ENCODE measurements around the gene PWWP2B. TPM values are rescaled to one million over a fixed set of nuclear protein-coding genes. Genes with fewer than 3 reads are reported as not detected.

PWWP2B gene
- total and polyA plus RNA-seq, 5 experiments from 2014 or later: 1.2 to 10.2 (median 2.9) TPM

DNA sequence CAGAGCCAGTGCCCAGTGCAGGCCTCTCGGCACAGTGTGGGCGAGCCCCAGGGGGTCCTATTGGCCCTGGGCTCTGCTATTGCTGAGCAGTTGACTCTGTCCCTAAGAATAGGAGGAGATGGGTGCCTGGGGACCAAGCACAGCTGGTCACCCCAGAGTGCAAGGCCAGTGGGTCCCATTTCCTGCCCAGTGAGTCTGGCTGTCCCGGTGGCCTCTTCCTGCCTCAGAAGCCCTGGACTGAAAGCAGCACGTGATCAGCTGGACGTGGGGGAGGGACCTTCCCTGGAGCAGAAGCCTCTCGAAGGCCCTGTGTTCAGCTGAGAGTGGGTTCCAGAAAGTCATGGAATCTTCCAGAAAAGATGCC lies 42.0 kb downstream of the PWWP2B start:
- Mint-ChIP-seq H3K4me3 (no peak overlapping the region), H3K36me3 (no peaks in the 10 kb centered on the region), H3K27ac (peak overlapping the region in 1 of 10 donors; percentile 60), H3K9me3 (no peaks in the 10 kb centered on the region), H3K27me3 (no peaks in the 10 kb centered on the region), H3K4me1 (peaks cover 9 to 22% (median 16%) of the 10 kb centered on the region in 4 donors)
- POLR2A ChIA-PET: interaction anchor here (1.0 kb wide), 1 partner anchor 13 kb away, joined by 4 read pairs; no protein-coding TSS in a partner anchor
- ATAC-seq (no peak), DNase-seq (no peak)

DNA sequence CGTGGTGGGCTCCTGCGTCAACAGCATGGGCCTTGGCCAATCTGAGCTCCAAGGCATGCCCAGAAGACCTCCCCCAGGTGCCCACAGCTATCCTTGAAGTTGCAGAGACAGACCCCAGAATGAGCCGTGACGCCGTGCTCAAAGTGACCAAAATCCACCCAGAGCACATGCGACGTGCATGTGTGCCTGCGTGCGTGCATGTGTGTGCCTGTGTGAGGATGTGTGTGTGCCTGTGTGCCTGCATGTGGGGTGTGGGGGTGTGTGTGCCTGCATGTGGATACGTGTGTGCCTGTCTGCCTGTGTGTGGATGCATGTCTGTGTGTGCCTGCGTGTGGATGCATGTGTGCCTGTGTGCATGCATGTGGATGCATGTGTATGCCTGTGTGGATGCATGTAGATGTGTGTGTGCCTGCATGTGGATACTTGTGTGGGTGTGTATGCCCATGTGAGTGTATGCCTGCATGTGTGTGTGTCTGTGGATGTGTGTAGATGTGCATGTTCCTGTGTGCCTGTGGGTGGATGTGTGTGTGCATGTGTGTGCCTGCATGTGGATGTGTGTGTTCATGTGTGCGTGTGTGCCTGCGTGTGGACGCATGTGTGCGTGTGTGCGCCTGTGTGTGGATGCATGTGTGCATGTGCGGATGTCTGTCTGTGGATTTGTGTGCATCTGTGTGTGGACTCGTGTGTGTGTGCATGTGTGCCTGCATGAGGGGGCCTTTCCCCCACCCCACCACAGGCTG lies 42.6 kb downstream of the PWWP2B start:
- Mint-ChIP-seq H3K36me3 (no peaks in the 10 kb centered on the region), H3K9me3 (no peaks in the 10 kb centered on the region), H3K4me3 (no peak overlapping the region), H3K27me3 (no peaks in the 10 kb centered on the region), H3K27ac (peak overlapping the region in 7 of 10 donors; percentile 21 to 91 (median 57)), H3K4me1 (peaks cover 15 to 22% (median 17%) of the 10 kb centered on the region in 4 donors)
- no peak for ATAC-seq
- POLR2A ChIA-PET: interaction anchor here (1.0 kb wide), 1 partner anchor 13 kb away, joined by 4 read pairs; no protein-coding TSS in a partner anchor
- no peak for DNase-seq

- peaks cover 21 to 32% (median 28%) of the 10 kb centered on the region in 4 donors for H3K4me1 Mint-ChIP-seq
- POLR2A ChIA-PET: no interaction called here
- DNase-seq (no peak), ATAC-seq (no peak)
- H3K27me3 Mint-ChIP-seq: no peaks in the 10 kb centered on the region
- no peaks in the 10 kb centered on the region for H3K36me3 Mint-ChIP-seq
- H3K27ac Mint-ChIP-seq: peak overlapping the region in 1 of 10 donors; percentile 29
- no peak overlapping the region for H3K4me3 Mint-ChIP-seq
- H3K9me3 Mint-ChIP-seq: no peaks in the 10 kb centered on the region
These were observed 44.0 kb downstream of the PWWP2B start for GRCh38 chr10:132440791-132441565.

DNA sequence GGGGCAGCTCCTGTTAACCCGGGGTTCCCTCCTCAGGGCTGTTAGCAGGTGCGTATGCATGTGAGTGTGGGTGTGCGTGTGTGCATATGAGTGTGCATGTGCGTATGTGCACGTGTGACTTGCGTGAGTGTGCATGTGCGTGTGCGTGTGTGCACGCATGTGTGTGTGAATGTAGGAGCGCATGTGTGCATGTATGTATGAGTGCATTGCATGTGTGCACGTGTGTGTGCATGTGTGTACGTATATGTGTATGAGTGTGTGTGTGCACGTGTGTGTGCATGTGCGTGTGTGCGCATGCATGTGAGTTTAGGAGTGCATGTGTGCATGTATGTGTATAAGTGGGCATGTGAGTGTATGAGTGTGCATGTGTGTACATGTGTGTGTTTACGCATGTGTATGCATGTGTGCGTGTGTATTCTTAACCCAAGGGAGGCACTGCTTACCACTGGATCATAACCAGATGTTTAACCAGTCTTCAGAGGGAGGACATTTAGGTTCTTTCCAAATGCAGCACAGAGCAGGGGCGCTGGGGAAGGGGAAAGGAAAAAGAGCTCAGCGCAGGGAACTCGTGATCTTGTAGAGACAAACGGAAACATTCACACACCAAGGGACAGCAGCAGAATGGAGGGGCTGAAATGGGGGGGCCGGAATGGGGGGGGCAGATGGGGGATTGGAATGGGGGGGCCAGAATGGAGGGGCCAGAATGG lies 45.0 kb downstream of the PWWP2B start:
- Mint-ChIP-seq H3K4me3 (peak overlapping the region in 6 of 10 donors; percentile 21 to 64 (median 52)), H3K27ac (peak overlapping the region in 8 of 10 donors; percentile 5 to 85 (median 70)), H3K36me3 (no peaks in the 10 kb centered on the region), H3K4me1 (peaks cover 23 to 41% (median 37%) of the 10 kb centered on the region in 4 donors), H3K27me3 (no peaks in the 10 kb centered on the region), H3K9me3 (no peaks in the 10 kb centered on the region)
- POLR2A ChIA-PET: no interaction called here
- DNase-seq (no peak), ATAC-seq (no peak)

- POLR2A ChIA-PET: no interaction called here
- H3K27ac Mint-ChIP-seq: no peak overlapping the region
- DNase-seq: no peak
- peaks cover 25 to 46% (median 43%) of the 10 kb centered on the region in 4 donors for H3K4me1 Mint-ChIP-seq
- H3K9me3 Mint-ChIP-seq: no peaks in the 10 kb centered on the region
- no peak overlapping the region for H3K4me3 Mint-ChIP-seq
- H3K36me3 Mint-ChIP-seq: no peaks in the 10 kb centered on the region
- no peak for ATAC-seq
- no peaks in the 10 kb centered on the region for H3K27me3 Mint-ChIP-seq
These were observed 45.6 kb downstream of the PWWP2B start for GRCh38 chr10:132442636-132443035.

DNA sequence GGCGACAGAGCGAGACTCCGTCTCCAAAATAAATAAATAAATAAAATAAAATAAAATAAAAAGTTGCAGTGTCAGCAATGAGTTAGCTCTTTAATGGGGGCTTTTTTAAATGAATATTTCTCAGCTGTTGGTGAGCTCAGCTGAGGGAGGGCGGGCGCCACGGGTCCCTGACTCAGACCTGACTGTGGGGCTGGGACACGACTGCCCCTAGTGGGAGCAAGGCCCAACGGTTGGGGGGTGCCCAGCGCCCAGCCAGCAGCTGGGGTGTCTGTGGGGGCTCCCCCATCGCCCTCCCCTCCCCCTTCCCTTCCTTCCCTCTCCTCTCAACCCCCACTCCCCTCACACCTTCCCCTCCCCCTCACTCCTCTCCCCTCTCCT lies 46.6 kb downstream of the PWWP2B start:
- peak; percentile 43 to 44 for ATAC-seq
- peak; percentile 62 to 88 (median 72) for DNase-seq
- Mint-ChIP-seq H3K27me3 (no peaks in the 10 kb centered on the region), H3K4me1 (peaks cover 27 to 51% (median 49%) of the 10 kb centered on the region in 4 donors), H3K27ac (peak overlapping the region in 7 of 10 donors; percentile 59 to 97 (median 79)), H3K4me3 (peak overlapping the region in 5 of 10 donors; percentile 20 to 77 (median 62)), H3K9me3 (no peaks in the 10 kb centered on the region), H3K36me3 (no peaks in the 10 kb centered on the region)
- POLR2A ChIA-PET: interaction anchor here (0.9 kb wide), 1 partner anchor 47 kb away, joined by 5 read pairs; the partner anchor contains the start of gene PWWP2B

- DNase-seq (no peak), ATAC-seq (no peak)
- H3K4me1 Mint-ChIP-seq: peaks cover 25 to 51% (median 49%) of the 10 kb centered on the region in 4 donors
- no peaks in the 10 kb centered on the region for H3K9me3 Mint-ChIP-seq
- H3K27me3 Mint-ChIP-seq: no peaks in the 10 kb centered on the region
- H3K27ac Mint-ChIP-seq: peak overlapping the region; percentile 57 to 99 (median 86)
- H3K4me3 Mint-ChIP-seq: peak overlapping the region in 5 of 10 donors; percentile 30 to 87 (median 69)
- POLR2A ChIA-PET: interaction anchor here (0.6 to 1.3 kb wide), 4 partner anchors 22 to 282 kb away, joined by 3 to 5 read pairs (median 3); partner anchors contain the start of gene PWWP2B
- no peaks in the 10 kb centered on the region for H3K36me3 Mint-ChIP-seq
These were observed 47.2 kb downstream of the PWWP2B start for GRCh38 chr10:132443983-132444876.

- Mint-ChIP-seq H3K9me3 (no peaks in the 10 kb centered on the region), H3K36me3 (no peaks in the 10 kb centered on the region), H3K27ac (peak overlapping the region; percentile 82 to 99 (median 92)), H3K4me1 (peaks cover 24 to 51% (median 48%) of the 10 kb centered on the region in 4 donors), H3K4me3 (peak overlapping the region in 5 of 10 donors; percentile 1 to 87 (median 74)), H3K27me3 (no peaks in the 10 kb centered on the region)
- DNase-seq: no peak
- POLR2A ChIA-PET: interaction anchor here (0.6 to 3.3 kb wide), 4 partner anchors 23 to 282 kb away, joined by 3 to 46 read pairs (median 3); partner anchors contain the start of gene PWWP2B
- ATAC-seq: no peak
These were observed 47.9 kb downstream of the PWWP2B start for GRCh38 chr10:132444877-132445351.

DNA sequence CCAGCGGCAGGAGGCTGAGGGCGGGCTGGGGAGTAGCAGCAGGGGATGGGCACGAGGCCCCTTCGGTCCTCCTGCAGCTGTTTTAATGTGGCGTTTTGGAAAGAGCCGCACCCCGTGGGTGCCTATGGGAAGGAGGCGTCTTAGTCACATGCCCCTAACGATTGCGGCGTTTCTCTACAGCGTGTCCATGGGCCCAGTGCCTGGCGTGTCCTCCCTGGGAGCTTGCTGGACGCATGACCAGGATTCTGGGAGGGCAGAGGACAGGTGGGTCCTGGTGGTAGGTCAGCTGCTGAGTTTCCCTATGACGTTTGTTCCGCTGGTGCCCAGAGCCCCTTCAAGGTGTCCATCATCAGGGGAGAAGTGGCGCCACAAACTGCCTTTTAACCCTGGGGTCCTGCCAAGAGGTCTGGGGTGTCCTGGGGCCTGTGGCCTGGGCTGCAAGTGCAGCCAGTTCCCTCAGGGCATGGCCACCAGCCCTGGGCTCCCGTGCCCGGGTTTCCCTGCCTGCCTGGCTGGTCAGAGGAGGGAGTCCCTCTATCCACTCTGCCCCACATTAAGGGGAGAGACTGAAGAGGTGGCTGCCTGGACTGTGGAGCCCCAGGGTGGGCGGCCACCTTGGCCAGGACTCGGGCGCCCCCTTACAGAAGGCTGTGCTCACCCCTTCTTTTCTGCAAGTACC lies 48.7 kb downstream of the PWWP2B start:
- Mint-ChIP-seq H3K4me3 (peak overlapping the region in 8 of 10 donors; percentile 1 to 82 (median 65)), H3K4me1 (peaks cover 23 to 51% (median 50%) of the 10 kb centered on the region in 4 donors), H3K27me3 (no peaks in the 10 kb centered on the region), H3K9me3 (no peaks in the 10 kb centered on the region), H3K27ac (peak overlapping the region; percentile 82 to 99 (median 97)), H3K36me3 (no peaks in the 10 kb centered on the region)
- ATAC-seq (no peak), DNase-seq (no peak)
- POLR2A ChIA-PET: interaction anchor here (1.0 to 3.3 kb wide), 6 partner anchors 12 to 53 kb away, joined by 3 to 46 read pairs (median 8); partner anchors contain the start of gene PWWP2B

- no peaks in the 10 kb centered on the region for H3K9me3 Mint-ChIP-seq
- peak overlapping the region; percentile 41 to 88 (median 74) for H3K4me3 Mint-ChIP-seq
- peak overlapping the region; percentile 93 to 99 (median 98) for H3K27ac Mint-ChIP-seq
- no peaks in the 10 kb centered on the region for H3K36me3 Mint-ChIP-seq
- no peak for ATAC-seq
- POLR2A ChIA-PET: interaction anchor here (1.0 to 3.3 kb wide), 8 partner anchors 9 to 53 kb away, joined by 3 to 46 read pairs (median 12); partner anchors contain the start of gene PWWP2B
- no peak for DNase-seq
- H3K27me3 Mint-ChIP-seq: no peaks in the 10 kb centered on the region
- peaks cover 22 to 53% (median 51%) of the 10 kb centered on the region in 4 donors for H3K4me1 Mint-ChIP-seq
These were observed 49.2 kb downstream of the PWWP2B start for GRCh38 chr10:132446195-132446581.
